Hepatocyte (in vitro differentiated cells): ENCODE data around the gene G0S2.

Experiments
- CTCF ChIP-seq: fragments of 200-600 bp; sonication (generic); IDR thresholded peaks from 2 replicates; pipeline ENCODE4 v1.5.1; 2016; ENCODE audit warnings: antibody characterized with exemption, mild to moderate bottlenecking; ENCODE audit not compliant: poor library complexity
- EZH2 ChIP-seq: fragments of 200-600 bp; sonication (generic); IDR thresholded peaks from 2 replicates; pipeline ENCODE4 v1.6.1; 2016; ENCODE audit warnings: antibody characterized with exemption, mild to moderate bottlenecking, borderline replicate concordance
- EZH2phosphoT487 ChIP-seq: fragments of 200-600 bp; sonication (generic); IDR thresholded peaks from one replicate; pipeline ENCODE4 v1.6.1; 2018; ENCODE audit warnings: antibody characterized with exemption, mild to moderate bottlenecking, low read depth, moderate library complexity; ENCODE audit not compliant: unreplicated experiment, severe bottlenecking

- TF ChIP-seq EZH2phosphoT487 (no peak), CTCF (no peak), EZH2 (no peak)
These were observed 32.4 kb upstream of the G0S2 start for GRCh38 chr1:209642816-209643215.
